GM23338 (cell line): ENCODE data around the gene USPL1. TPM values are rescaled to one million over a fixed set of nuclear protein-coding genes. Genes with fewer than 3 reads are reported as not detected.

Experiments used
- ATAC-seq: fragments of 200-7000 bp; cut with Tn5 transposase; 3 replicates; pipeline ENCODE4 v1.9.1; 2020
- DNase-seq: peaks from one replicate; pipeline ENCODE4 v3.0.0-alpha.2; 2015; ENCODE audit warnings: low spot score
- H2AFZ ChIP-seq: fragments of 200-600 bp; sonication (generic); 2 replicates; pipeline ENCODE4 v1.8.0; 2016; ENCODE audit warnings: antibody characterized with exemption, mild to moderate bottlenecking, moderate library complexity
- H3F3A ChIP-seq: fragments of 200-600 bp; sonication (generic); replicated peaks from 2 replicates; pipeline ENCODE4 v1.8.0; 2017; ENCODE audit warnings: antibody characterized with exemption, mixed run types, low read depth
- H3K27ac ChIP-seq: fragments of 200-600 bp; sonication (generic); 2 replicates; pipeline ENCODE4 v1.6.1; 2016; ENCODE audit warnings: low read depth
- H3K27me3 ChIP-seq: fragments of 200-600 bp; sonication (generic); 2 replicates; pipeline ENCODE4 v1.8.0; 2016; ENCODE audit warnings: mild to moderate bottlenecking, mixed run types, moderate library complexity; ENCODE audit not compliant: insufficient read depth
- H3K36me3 ChIP-seq: fragments of 200-600 bp; sonication (generic); 2 replicates; pipeline ENCODE4 v1.8.0; 2016; ENCODE audit warnings: mild to moderate bottlenecking; ENCODE audit not compliant: insufficient read depth
- H3K4me1 ChIP-seq: fragments of 200-600 bp; sonication (generic); 2 replicates; pipeline ENCODE4 v1.8.0; 2016; ENCODE audit warnings: mild to moderate bottlenecking, moderate library complexity; ENCODE audit not compliant: insufficient read depth
- H3K4me2 ChIP-seq: fragments of 200-600 bp; sonication (generic); 2 replicates; pipeline ENCODE4 v1.7.1; 2017; ENCODE audit warnings: mixed run types
- H3K4me3 ChIP-seq: fragments of 200-600 bp; sonication (generic); 2 replicates; pipeline ENCODE4 v1.6.1; 2016; ENCODE audit warnings: mixed run types
- H3K79me2 ChIP-seq: fragments of 200-600 bp; sonication (generic); replicated peaks from 2 replicates; pipeline ENCODE4 v1.8.0; 2017; ENCODE audit warnings: mild to moderate bottlenecking; ENCODE audit not compliant: insufficient read depth
- H3K9me2 ChIP-seq: fragments of 200-600 bp; sonication (generic); 2 replicates; pipeline ENCODE4 v1.8.0; 2017; ENCODE audit not compliant: insufficient read depth
- H4K20me1 ChIP-seq: fragments of 200-600 bp; sonication (generic); replicated peaks from 2 replicates; pipeline ENCODE4 v1.8.0; 2017; ENCODE audit warnings: mild to moderate bottlenecking; ENCODE audit not compliant: insufficient read depth
- H3K27ac Mint-ChIP-seq: 2 replicates; pipeline ENCODE4 v1.8.0; 2020; ENCODE audit warnings: inconsistent platforms, mild to moderate bottlenecking, moderate library complexity, mixed read lengths
- H3K27me3 Mint-ChIP-seq: 3 replicates; pipeline ENCODE4 v1.8.0; 2022; ENCODE audit warnings: low read depth, mild to moderate bottlenecking, moderate library complexity, mixed read lengths, inconsistent platforms; ENCODE audit not compliant: insufficient read depth, poor library complexity
- H3K36me3 Mint-ChIP-seq: 3 replicates; pipeline ENCODE4 v1.8.0; 2021; ENCODE audit warnings: low read depth, mild to moderate bottlenecking, inconsistent platforms, moderate library complexity, mixed read lengths
- H3K4me1 Mint-ChIP-seq: 3 replicates; pipeline ENCODE4 v1.8.0; 2020; ENCODE audit warnings: mild to moderate bottlenecking, inconsistent platforms, mixed read lengths
- H3K4me3 Mint-ChIP-seq: 3 replicates; pipeline ENCODE4 v1.8.0; 2021; ENCODE audit warnings: moderate library complexity, mild to moderate bottlenecking, inconsistent platforms, mixed read lengths
- H3K9me3 Mint-ChIP-seq: 3 replicates; pipeline ENCODE4 v1.8.0; 2020; ENCODE audit warnings: moderate library complexity, mild to moderate bottlenecking, inconsistent platforms, mixed read lengths
- CREB1 ChIP-seq: fragments of 250-450 bp; sonication (Bioruptor Pico); IDR thresholded peaks from 2 replicates; pipeline ENCODE4 v1.5.0; 2020; ENCODE audit warnings: low read depth, mild to moderate bottlenecking, moderate library complexity
- EZH2 ChIP-seq: fragments of 200-600 bp; sonication (generic); IDR thresholded peaks from one replicate; pipeline ENCODE4 v1.8.0; 2017; ENCODE audit warnings: antibody characterized with exemption, mild to moderate bottlenecking, low read depth; ENCODE audit not compliant: unreplicated experiment
- EZH2phosphoT487 ChIP-seq: fragments of 200-600 bp; sonication (generic); IDR thresholded peaks from one replicate; pipeline ENCODE4 v1.8.1; 2018; ENCODE audit warnings: antibody characterized with exemption; ENCODE audit not compliant: unreplicated experiment
- JUNB ChIP-seq: IDR thresholded peaks from one replicate; pipeline ENCODE4 v1.6.1; 2016; ENCODE audit warnings: antibody characterized with exemption; ENCODE audit not compliant: unreplicated experiment
- NANOG ChIP-seq: IDR thresholded peaks from 2 replicates; pipeline ENCODE4 v1.6.1; 2016; ENCODE audit warnings: antibody characterized with exemption, borderline replicate concordance
- POLR2AphosphoS5 ChIP-seq: IDR thresholded peaks from 2 replicates; pipeline ENCODE4 v1.6.1; 2016; ENCODE audit warnings: antibody characterized with exemption, low read depth
- STAT1 ChIP-seq: IDR thresholded peaks from one replicate; pipeline ENCODE4 v1.6.1; 2016; ENCODE audit warnings: antibody characterized with exemption; ENCODE audit not compliant: unreplicated experiment
- ZNF114 ChIP-seq: fragments of 250-450 bp; sonication (Bioruptor Pico); IDR thresholded peaks from 2 replicates; pipeline ENCODE4 v1.5.0; 2020; ENCODE audit warnings: mild to moderate bottlenecking, moderate library complexity
- ZNF331 ChIP-seq: fragments of 250-450 bp; sonication (Bioruptor Pico); IDR thresholded peaks from 2 replicates; pipeline ENCODE4 v1.5.0; 2020; ENCODE audit warnings: low read depth, mild to moderate bottlenecking, moderate library complexity
- polyA plus RNA-seq: library from polyadenylated mRNA; unstranded; fragments of >200 nt; fragmentation: Nextera tagmentation; extraction: Ambion mirVana; gene quantifications from 2 replicates; pipeline ENCODE4 v1.2.1, GENCODE V29; 2016
- total RNA-seq: library from RNA; depleted of rRNA; stranded (reverse); fragments of >200 nt; shearing (Covaris generic); gene quantifications from 2 replicates; pipeline ENCODE4 v1.2.3, GENCODE V29; 2014
- TF ChIP-seq, protein P1 (sequence below): fragments of 250-450 bp; sonication (Bioruptor Pico); IDR thresholded peaks from 2 replicates; pipeline ENCODE4 v1.5.0; 2020; ENCODE audit warnings: mild to moderate bottlenecking, moderate library complexity
- TF ChIP-seq, protein P2 (sequence below), 2 experiments: fragments of 200-600 bp in 1 of 2; sonication (generic) in 1 of 2; conservative IDR thresholded peaks; 2 replicates each; pipeline versions ENCODE4 v1.5.1 to v1.6.1; 2016 to 2017; ENCODE audit warnings: antibody characterized with exemption in 2 of 2, low read depth in 2 of 2, mild to moderate bottlenecking in 2 of 2, moderate library complexity in 1 of 2
- TF ChIP-seq, protein P3 (sequence below): IDR thresholded peaks from 2 replicates; pipeline ENCODE4 v1.6.1; 2016; ENCODE audit warnings: antibody characterized with exemption

USPL1 gene
- total and polyA plus RNA-seq, 2 experiments from 2014 or later: 12.4 to 24.1 TPM

DNA sequence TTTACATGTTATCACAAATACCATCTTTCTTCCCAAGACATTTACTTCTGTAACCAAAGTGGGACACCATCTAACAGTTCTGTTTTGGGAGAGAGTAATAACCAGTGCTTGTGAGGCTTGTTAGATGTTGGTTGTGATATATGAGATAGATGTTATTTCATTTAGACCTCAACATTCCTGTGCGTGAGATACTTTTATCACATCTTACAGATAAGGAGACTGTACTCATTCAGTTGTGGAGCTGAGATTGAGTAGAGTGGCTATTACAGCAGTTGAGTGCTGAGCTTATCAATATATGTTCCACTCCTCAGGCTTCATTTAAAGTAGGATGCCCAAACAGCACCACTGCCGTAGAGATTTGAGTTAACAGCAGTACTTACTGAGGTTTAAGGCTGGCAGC lies 43.1 kb downstream of the USPL1 start:
- H3K4me1 Mint-ChIP-seq: peaks cover 5% of the 10 kb centered on the region
- H3K9me3 Mint-ChIP-seq: no peaks in the 10 kb centered on the region
- no peaks in the 10 kb centered on the region; the same call in 1 of the 2 replicates for H4K20me1 ChIP-seq
- H3K36me3 Mint-ChIP-seq: peaks cover 29% of the 10 kb centered on the region
- no peak overlapping the region for H3K4me2 ChIP-seq
- H3K79me2 ChIP-seq: no peaks in the 10 kb centered on the region
- no peaks in the 10 kb centered on the region for H3K9me2 ChIP-seq
- H3K27me3 Mint-ChIP-seq: peaks cover 3% of the 10 kb centered on the region
- TF ChIP-seq JUNB (no peak), STAT1 (no peak)
- TF ChIP-seq, protein P1, sequence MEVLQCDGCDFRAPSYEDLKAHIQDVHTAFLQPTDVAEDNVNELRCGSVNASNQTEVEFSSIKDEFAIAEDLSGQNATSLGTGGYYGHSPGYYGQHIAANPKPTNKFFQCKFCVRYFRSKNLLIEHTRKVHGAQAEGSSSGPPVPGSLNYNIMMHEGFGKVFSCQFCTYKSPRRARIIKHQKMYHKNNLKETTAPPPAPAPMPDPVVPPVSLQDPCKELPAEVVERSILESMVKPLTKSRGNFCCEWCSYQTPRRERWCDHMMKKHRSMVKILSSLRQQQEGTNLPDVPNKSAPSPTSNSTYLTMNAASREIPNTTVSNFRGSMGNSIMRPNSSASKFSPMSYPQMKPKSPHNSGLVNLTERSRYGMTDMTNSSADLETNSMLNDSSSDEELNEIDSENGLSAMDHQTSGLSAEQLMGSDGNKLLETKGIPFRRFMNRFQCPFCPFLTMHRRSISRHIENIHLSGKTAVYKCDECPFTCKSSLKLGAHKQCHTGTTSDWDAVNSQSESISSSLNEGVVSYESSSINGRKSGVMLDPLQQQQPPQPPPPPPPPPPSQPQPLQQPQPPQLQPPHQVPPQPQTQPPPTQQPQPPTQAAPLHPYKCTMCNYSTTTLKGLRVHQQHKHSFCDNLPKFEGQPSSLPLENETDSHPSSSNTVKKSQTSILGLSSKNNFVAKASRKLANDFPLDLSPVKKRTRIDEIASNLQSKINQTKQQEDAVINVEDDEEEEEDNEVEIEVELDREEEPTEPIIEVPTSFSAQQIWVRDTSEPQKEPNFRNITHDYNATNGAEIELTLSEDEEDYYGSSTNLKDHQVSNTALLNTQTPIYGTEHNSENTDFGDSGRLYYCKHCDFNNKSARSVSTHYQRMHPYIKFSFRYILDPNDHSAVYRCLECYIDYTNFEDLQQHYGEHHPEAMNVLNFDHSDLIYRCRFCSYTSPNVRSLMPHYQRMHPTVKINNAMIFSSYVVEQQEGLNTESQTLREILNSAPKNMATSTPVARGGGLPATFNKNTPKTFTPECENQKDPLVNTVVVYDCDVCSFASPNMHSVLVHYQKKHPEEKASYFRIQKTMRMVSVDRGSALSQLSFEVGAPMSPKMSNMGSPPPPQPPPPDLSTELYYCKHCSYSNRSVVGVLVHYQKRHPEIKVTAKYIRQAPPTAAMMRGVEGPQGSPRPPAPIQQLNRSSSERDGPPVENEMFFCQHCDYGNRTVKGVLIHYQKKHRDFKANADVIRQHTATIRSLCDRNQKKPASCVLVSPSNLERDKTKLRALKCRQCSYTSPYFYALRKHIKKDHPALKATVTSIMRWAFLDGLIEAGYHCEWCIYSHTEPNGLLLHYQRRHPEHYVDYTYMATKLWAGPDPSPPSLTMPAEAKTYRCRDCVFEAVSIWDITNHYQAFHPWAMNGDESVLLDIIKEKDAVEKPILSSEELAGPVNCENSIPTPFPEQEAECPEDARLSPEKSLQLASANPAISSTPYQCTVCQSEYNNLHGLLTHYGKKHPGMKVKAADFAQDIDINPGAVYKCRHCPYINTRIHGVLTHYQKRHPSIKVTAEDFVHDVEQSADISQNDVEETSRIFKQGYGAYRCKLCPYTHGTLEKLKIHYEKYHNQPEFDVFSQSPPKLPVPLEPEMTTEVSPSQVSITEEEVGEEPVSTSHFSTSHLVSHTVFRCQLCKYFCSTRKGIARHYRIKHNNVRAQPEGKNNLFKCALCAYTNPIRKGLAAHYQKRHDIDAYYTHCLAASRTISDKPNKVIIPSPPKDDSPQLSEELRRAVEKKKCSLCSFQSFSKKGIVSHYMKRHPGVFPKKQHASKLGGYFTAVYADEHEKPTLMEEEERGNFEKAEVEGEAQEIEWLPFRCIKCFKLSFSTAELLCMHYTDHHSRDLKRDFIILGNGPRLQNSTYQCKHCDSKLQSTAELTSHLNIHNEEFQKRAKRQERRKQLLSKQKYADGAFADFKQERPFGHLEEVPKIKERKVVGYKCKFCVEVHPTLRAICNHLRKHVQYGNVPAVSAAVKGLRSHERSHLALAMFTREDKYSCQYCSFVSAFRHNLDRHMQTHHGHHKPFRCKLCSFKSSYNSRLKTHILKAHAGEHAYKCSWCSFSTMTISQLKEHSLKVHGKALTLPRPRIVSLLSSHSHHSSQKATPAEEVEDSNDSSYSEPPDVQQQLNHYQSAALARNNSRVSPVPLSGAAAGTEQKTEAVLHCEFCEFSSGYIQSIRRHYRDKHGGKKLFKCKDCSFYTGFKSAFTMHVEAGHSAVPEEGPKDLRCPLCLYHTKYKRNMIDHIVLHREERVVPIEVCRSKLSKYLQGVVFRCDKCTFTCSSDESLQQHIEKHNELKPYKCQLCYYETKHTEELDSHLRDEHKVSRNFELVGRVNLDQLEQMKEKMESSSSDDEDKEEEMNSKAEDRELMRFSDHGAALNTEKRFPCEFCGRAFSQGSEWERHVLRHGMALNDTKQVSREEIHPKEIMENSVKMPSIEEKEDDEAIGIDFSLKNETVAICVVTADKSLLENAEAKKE (CRISPR knock-in tag): no peak
- no peak overlapping the region for H3K4me3 ChIP-seq
- no peak overlapping the region; the same call in 1 of the 2 replicates for H3K27ac ChIP-seq
- H3K4me1 ChIP-seq: 0 out of 2 replicates have a peak, but pooled peaks cover 7% of the 10 kb centered on the region
- no peak overlapping the region for H3K4me3 Mint-ChIP-seq
- H2AFZ ChIP-seq: no peak overlapping the region
- H3K27ac Mint-ChIP-seq: no peak overlapping the region
- H3F3A ChIP-seq: no peaks in the 10 kb centered on the region
- peaks cover 21% of the 10 kb centered on the region for H3K36me3 ChIP-seq
- DNase-seq: no peak
- no peak for ATAC-seq
- H3K27me3 ChIP-seq: no peaks in the 10 kb centered on the region

DNA sequence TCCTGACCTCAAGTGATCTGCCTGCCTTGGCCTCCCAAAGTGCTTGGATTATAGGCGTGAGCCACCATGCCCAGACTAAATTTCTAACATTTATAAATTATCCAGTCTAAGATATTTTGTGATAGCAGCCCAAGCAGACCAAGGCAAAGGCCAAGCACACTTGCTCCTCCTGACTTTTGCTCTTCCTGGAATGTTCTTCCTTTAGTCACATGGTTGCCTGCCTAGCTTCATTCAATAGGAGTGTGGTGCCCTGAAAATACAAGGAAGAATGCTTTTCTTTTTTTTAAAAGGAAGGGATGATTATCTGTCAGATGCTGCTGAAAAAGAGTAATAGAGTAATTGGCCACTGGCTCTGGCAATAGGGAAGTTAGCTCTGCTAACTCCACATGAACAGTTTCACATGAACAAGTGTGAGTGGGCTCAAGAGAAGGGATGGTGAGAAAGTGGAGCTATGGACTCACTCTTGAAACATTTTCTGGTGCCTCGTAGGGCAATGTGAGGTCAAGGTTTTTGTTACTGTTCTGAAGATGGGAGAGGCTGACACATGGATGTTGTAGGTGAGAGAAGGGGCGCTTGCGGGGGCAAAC lies 47.1 kb downstream of the USPL1 start:
- 0 out of 2 replicates have a peak, but pooled peaks cover 1% of the 10 kb centered on the region for H3K4me1 ChIP-seq
- H4K20me1 ChIP-seq: no peaks in the 10 kb centered on the region; the same call in 1 of the 2 replicates
- H2AFZ ChIP-seq: no peak overlapping the region
- no peak overlapping the region for H3K4me2 ChIP-seq
- Mint-ChIP-seq H3K36me3 (peaks cover under 1% of the 10 kb centered on the region; the same call in 1 of the 3 replicates), H3K4me1 (peaks cover 4% of the 10 kb centered on the region; the same call in 2 of the 3 replicates), H3K27me3 (no peaks in the 10 kb centered on the region), H3K4me3 (no peak overlapping the region), H3K9me3 (no peaks in the 10 kb centered on the region), H3K27ac (no peak overlapping the region)
- no peaks in the 10 kb centered on the region for H3K79me2 ChIP-seq
- no peaks in the 10 kb centered on the region for H3K9me2 ChIP-seq
- ATAC-seq (no peak), DNase-seq (no peak)
- H3K27ac ChIP-seq: no peak overlapping the region
- no peaks in the 10 kb centered on the region for H3F3A ChIP-seq
- H3K36me3 ChIP-seq: no peaks in the 10 kb centered on the region
- no peak overlapping the region for H3K4me3 ChIP-seq
- no peaks in the 10 kb centered on the region for H3K27me3 ChIP-seq
- TF ChIP-seq, protein P2, sequence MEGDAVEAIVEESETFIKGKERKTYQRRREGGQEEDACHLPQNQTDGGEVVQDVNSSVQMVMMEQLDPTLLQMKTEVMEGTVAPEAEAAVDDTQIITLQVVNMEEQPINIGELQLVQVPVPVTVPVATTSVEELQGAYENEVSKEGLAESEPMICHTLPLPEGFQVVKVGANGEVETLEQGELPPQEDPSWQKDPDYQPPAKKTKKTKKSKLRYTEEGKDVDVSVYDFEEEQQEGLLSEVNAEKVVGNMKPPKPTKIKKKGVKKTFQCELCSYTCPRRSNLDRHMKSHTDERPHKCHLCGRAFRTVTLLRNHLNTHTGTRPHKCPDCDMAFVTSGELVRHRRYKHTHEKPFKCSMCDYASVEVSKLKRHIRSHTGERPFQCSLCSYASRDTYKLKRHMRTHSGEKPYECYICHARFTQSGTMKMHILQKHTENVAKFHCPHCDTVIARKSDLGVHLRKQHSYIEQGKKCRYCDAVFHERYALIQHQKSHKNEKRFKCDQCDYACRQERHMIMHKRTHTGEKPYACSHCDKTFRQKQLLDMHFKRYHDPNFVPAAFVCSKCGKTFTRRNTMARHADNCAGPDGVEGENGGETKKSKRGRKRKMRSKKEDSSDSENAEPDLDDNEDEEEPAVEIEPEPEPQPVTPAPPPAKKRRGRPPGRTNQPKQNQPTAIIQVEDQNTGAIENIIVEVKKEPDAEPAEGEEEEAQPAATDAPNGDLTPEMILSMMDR (conservative IDR thresholded peaks at IDR 0.05; ENCODE audit: low read depth in 2 of 2): no peak
- TF ChIP-seq, protein P3, sequence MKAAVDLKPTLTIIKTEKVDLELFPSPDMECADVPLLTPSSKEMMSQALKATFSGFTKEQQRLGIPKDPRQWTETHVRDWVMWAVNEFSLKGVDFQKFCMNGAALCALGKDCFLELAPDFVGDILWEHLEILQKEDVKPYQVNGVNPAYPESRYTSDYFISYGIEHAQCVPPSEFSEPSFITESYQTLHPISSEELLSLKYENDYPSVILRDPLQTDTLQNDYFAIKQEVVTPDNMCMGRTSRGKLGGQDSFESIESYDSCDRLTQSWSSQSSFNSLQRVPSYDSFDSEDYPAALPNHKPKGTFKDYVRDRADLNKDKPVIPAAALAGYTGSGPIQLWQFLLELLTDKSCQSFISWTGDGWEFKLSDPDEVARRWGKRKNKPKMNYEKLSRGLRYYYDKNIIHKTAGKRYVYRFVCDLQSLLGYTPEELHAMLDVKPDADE: no peak
- TF ChIP-seq JUNB (no peak), EZH2 (no peak), EZH2phosphoT487 (no peak), ZNF114 (CRISPR knock-in tag) (no peak), NANOG (no peak), POLR2AphosphoS5 (no peak), CREB1 (no peak), ZNF331 (CRISPR knock-in tag) (no peak)
